Astrocyte of the cerebellum (primary cell): ENCODE data around the gene LRRC74A.

Experiments used
- DNase-seq: peaks from one replicate; pipeline ENCODE4 v3.0.0-alpha.2; 2011; ENCODE audit warnings: low read depth
- H3K4me3 ChIP-seq: 2 replicates; pipeline ENCODE4 v1.5.1; 2011; ENCODE audit warnings: mild to moderate bottlenecking, low read depth, low read length, moderate library complexity
- in situ Hi-C: cut with HindIII; loops from 2 replicates; pipeline ENCODE4 v1.10.0; 2017; ENCODE audit warnings: low sequenced_read_pairs
- TF ChIP-seq, protein P1 (sequence below): IDR thresholded peaks from 2 replicates; pipeline ENCODE4 v1.5.1; 2012; ENCODE audit warnings: low read length, low read depth, moderate library complexity, mild to moderate bottlenecking; ENCODE audit errors: missing control alignments

The LRRC74A gene

DNA sequence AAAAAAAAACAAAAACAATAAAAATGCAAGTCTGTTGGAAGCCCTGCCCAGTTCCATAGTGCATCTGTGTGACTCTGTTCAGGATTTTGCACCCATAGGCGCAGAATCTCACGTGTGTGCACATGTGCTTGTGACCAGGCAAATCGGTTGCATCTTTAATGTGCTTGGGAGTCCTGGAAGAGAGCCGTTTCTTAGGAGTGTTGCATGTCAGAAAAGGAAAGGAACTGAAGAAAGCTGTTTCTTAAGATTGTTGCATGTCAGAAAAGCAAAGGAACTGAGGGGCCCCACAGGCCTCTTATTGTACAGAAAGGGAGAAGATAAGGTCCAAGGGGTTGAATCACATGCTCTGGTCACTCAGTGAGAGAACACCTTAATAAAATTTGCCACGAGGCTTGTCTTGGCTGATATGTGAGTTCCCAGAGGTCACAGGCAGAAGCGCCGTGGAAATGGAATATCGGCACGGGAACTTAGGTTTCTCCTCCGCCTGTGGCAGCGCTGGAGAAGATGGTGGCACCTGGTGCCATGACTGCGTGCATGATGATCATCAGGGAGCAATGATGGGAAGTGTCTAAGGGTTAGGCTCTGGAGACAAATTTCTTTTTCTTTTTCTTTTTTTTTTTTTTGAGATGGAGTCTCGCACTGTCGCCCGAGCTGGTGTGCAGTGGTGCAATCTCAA lies 90.0 kb downstream of the LRRC74A start:
- in situ Hi-C loops = no loop called here
- no peak overlapping the region for H3K4me3 ChIP-seq
- TF ChIP-seq, protein P1, sequence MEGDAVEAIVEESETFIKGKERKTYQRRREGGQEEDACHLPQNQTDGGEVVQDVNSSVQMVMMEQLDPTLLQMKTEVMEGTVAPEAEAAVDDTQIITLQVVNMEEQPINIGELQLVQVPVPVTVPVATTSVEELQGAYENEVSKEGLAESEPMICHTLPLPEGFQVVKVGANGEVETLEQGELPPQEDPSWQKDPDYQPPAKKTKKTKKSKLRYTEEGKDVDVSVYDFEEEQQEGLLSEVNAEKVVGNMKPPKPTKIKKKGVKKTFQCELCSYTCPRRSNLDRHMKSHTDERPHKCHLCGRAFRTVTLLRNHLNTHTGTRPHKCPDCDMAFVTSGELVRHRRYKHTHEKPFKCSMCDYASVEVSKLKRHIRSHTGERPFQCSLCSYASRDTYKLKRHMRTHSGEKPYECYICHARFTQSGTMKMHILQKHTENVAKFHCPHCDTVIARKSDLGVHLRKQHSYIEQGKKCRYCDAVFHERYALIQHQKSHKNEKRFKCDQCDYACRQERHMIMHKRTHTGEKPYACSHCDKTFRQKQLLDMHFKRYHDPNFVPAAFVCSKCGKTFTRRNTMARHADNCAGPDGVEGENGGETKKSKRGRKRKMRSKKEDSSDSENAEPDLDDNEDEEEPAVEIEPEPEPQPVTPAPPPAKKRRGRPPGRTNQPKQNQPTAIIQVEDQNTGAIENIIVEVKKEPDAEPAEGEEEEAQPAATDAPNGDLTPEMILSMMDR = no peak
- DNase-seq = no peak

DNA sequence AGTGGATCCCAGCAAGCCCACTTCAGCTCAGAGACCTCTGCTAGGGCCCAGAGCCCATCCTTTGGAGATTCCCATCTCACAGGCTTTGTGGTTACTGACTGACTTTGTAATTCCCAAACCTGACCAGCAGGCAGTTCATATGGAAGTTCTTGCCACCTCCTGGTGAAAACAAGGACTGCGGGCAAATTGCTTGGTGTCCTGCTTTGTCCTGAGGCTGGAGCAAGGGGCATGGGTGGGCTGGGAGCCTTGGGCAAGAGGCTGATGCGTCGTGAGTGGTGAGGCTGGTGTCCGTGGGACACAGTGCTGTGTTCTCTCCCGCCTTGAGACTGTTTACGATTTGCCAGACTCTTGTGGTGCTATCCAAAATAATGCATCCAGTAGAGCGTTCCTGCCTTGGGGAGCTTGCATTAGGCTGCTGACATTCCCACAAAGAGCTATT lies 91.0 kb downstream of the LRRC74A start:
- in situ Hi-C loops = no loop called here
- H3K4me3 ChIP-seq = no peak overlapping the region
- DNase-seq = no peak
- TF ChIP-seq, protein P1 = peak; percentile 88

DNA sequence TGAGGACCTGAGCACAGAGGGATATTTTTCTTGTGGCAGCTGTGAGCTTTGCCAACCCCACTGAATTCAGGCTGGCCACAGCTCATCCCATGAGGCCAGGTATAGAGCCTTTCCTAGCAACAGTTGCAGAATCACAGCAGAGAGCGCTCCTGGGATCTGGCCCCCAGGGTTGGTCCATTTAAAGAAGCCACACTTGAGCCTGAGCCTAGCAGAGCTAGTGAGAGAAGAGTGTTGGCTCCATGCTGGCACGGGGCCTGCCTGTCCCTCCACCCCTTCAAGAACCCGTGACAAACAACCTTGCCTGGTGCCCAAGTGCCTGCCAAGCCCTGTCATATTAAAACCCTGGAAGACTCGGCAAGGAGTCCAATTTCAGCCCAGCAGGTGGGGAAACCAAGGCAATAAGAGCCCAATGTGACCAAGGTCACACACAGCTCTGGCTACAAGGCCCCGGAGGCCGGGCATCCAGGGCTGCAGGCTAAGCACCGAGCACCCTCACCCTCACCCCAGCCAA lies 91.6 kb downstream of the LRRC74A start:
- no peak overlapping the region for H3K4me3 ChIP-seq
- TF ChIP-seq, protein P1 = no peak
- DNase-seq = no peak
- in situ Hi-C loops = no loop called here

DNA sequence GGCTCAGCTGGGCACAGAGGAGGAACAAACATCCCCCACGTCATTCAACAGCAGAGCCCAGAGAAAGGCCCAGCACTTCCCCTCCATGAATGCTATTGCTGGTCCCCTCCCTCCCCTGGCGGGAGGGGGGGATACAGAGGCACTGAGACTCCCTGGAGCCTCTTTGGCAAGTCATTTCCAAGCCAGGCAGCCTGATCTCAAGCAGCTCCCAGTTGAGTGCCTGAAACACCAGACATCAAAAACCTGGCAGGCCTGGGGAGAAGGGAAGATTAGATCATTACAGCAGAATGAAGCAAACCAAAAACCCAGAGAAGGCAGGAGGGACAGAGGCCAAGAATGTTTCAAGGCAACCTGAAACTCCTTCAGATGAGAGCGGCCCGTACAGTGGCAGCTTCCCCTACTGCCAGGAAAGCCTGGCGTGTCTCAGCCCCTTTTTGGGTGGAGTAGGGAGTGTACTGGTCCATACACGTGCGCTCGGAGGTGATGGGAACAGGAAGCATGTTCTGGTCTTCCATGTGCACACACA lies 92.1 kb downstream of the LRRC74A start:
- peak; percentile 89 for DNase-seq
- TF ChIP-seq, protein P1 = no peak
- H3K4me3 ChIP-seq = no peak overlapping the region
- in situ Hi-C loops = no loop called here

DNA sequence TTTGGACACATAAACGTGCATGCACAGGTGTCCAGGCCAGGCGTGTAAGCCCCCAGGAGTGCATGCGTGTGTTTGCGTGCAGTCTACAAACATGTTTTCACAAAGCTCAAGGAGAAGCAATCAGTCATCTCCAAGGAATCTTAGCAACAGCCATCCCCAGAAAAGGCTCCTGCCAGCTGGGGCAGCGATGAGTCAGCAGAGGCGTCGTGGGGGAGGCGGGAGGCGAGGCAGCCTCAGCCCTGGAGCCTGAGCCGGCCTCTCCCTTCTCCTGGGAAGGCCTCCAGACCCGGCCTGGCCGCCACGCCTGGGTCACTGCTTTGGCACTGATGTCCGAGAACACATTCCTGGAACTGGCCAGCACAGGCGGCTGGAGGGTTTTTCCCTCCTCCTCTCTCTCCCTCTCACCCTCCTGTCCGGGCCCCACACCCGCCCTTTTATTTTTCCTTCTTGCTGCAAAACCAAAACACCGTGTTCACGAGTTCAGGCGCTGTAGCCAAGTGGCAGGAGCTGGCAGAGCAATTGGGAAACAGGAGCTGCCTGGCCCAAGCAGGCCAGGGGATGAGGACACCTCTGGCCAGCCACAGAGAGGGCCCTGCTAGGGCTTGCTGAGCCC lies 92.7 kb downstream of the LRRC74A start:
- no peak overlapping the region for H3K4me3 ChIP-seq
- peak; percentile 92 for DNase-seq
- in situ Hi-C loops = no loop called here
- TF ChIP-seq, protein P1 = no peak
